ENCODE measurements around the gene OR6A2. TPM values are rescaled to one million over a fixed set of nuclear protein-coding genes. Genes with fewer than 3 reads are reported as not detected.

The OR6A2 gene
- total RNA-seq, 2 donors from 2014 or later: 0.13 TPM; not detected in 1

DNA sequence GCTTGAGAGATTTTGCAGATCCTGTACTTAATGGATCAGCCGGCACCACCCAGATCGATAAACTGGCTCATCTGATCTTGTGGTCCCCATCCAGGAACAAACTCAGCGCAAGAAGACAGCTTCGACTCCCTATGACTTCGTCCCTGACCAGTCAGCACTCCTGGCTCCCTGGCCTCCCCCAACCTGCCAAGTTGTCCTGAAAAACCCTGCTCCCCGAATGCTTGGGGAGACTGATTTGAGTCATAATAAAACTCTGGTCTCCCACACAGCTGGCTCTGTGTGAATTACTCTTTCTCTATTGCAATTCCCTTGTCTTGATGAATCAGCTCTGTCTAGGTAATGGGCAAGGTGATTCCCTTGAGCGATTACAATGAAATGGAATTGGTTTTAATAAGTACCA, 57.2 kb downstream of the OR6A2 start:
- ATAC-seq (replicated peaks): peak; percentile 51
- H3K36me3 Mint-ChIP-seq (ENCODE audit: low read depth): peaks cover 30% of the 10 kb centered on the region
- no peaks in the 10 kb centered on the region for H3K9me3 Mint-ChIP-seq
- peak overlapping the region; percentile 49 for H3K27ac Mint-ChIP-seq
- H3K4me3 Mint-ChIP-seq: no peak overlapping the region
- H3K27me3 Mint-ChIP-seq: no peaks in the 10 kb centered on the region
- H3K4me1 Mint-ChIP-seq: peaks cover 43% of the 10 kb centered on the region

Other genes with a start within 250 kb of the OR6A2 start
- 10 to 100 TPM; 27.2 to 31.9 TPM for gene RRP8, start 196.1 kb downstream of the OR6A2 start, total RNA-seq
- 100 to 1,000 TPM in 1 of 2 donors, 10 to 100 TPM in 1; 85.0 to 113 TPM for gene ILK, start 195.9 kb downstream of the OR6A2 start, total RNA-seq
- 100 to 1,000 TPM in 1 of 2 donors, 10 to 100 TPM in 1; 82.2 to 106 TPM for gene TAF10, start 187.5 kb downstream of the OR6A2 start, total RNA-seq
- 100 to 1,000 TPM in 1 of 2 donors, 10 to 100 TPM in 1; 75.7 to 172 TPM for gene TPP1, start 180.3 kb downstream of the OR6A2 start, total RNA-seq
- 1 to 10 TPM in 1 of 2 donors, under 1 TPM in 1; 0.26 to 1.5 TPM for gene DCHS1, start 143.9 kb downstream of the OR6A2 start, total RNA-seq
- gene MRPL17, start 116.3 kb downstream of the OR6A2 start, total RNA-seq: 10 to 100 TPM; 65.8 to 74.7 TPM
- under 1 TPM in 1 of 2 donors, not detected in 1; 0.08 TPM for gene OR2AG2, start 27.7 kb downstream of the OR6A2 start, total RNA-seq
- not detected for gene OR2AG1, start 16.7 kb downstream of the OR6A2 start, total RNA-seq
- not detected for gene OR10A5, start 46.0 kb upstream of the OR6A2 start, total RNA-seq
- not detected for gene OR10A2, start 63.4 kb upstream of the OR6A2 start, total RNA-seq
- gene OR10A4, start 76.9 kb upstream of the OR6A2 start, total RNA-seq: not detected
- gene OR2D2, start 92.8 kb upstream of the OR6A2 start, total RNA-seq: not detected
- gene OR2D3, start 121.3 kb upstream of the OR6A2 start, total RNA-seq: not detected
- gene ZNF215, start 126.7 kb upstream of the OR6A2 start, total RNA-seq: 1 to 10 TPM in 1 of 2 donors, under 1 TPM in 1; 0.11 to 1.3 TPM
- gene ZNF214, start 220.7 kb upstream of the OR6A2 start, total RNA-seq: not detected
- under 1 TPM in 1 of 2 donors, not detected in 1; 0.08 TPM for gene NLRP14, start 220.8 kb upstream of the OR6A2 start, total RNA-seq